ENCODE results near the gene CAST. TPM values are rescaled to one million over a fixed set of nuclear protein-coding genes. Genes with fewer than 3 reads are reported as not detected.

CAST gene
- total RNA-seq, 4 donors from 2014 or later = 98.2 to 350 (median 136) TPM

GRCh38 chr5:96628406-96628805 lies 33.8 kb upstream of the CAST start:
- intact Hi-C loops (cut with DNase I; ENCODE audit: low total_unique reads) = no loop called here
- H3K4me1 ChIP-seq = no peaks in the 10 kb centered on the region
- H3K27me3 ChIP-seq = no peaks in the 10 kb centered on the region
- H3K4me3 ChIP-seq = no peak overlapping the region
- TF ChIP-seq CTCF (IDR thresholded peaks at IDR 0.05) (no peak), POLR2A (IDR thresholded peaks at IDR 0.05) (no peak)
- H3K36me3 ChIP-seq = no peaks in the 10 kb centered on the region
- H3K9me3 ChIP-seq = no peaks in the 10 kb centered on the region
- DNase-seq = no peak
- H3K27ac ChIP-seq = no peak overlapping the region

GRCh38 chr5:96629774-96630173 lies 32.4 kb upstream of the CAST start:
- Histone ChIP-seq H3K4me3 (no peak overlapping the region), H3K36me3 (no peaks in the 10 kb centered on the region), H3K4me1 (no peaks in the 10 kb centered on the region), H3K27me3 (no peaks in the 10 kb centered on the region), H3K27ac (no peak overlapping the region), H3K9me3 (no peaks in the 10 kb centered on the region)
- TF ChIP-seq CTCF (IDR thresholded peaks at IDR 0.05) (no peak), POLR2A (IDR thresholded peaks at IDR 0.05) (no peak)
- intact Hi-C loops (cut with DNase I; ENCODE audit: low total_unique reads) = no loop called here
- no peak for DNase-seq

- Histone ChIP-seq H3K36me3 (no peaks in the 10 kb centered on the region), H3K4me3 (no peak overlapping the region), H3K27me3 (no peaks in the 10 kb centered on the region), H3K27ac (no peak overlapping the region), H3K9me3 (no peaks in the 10 kb centered on the region), H3K4me1 (no peaks in the 10 kb centered on the region)
- no peak for DNase-seq
- intact Hi-C loops (cut with DNase I; ENCODE audit: low total_unique reads) = no loop called here
- TF ChIP-seq POLR2A (IDR thresholded peaks at IDR 0.05) (no peak), CTCF (IDR thresholded peaks at IDR 0.05) (no peak)
Measured at GRCh38 chr5:96633820-96634219, 28.4 kb upstream of the CAST start.

GRCh38 chr5:96634881-96635280 lies 27.3 kb upstream of the CAST start:
- no peaks in the 10 kb centered on the region for H3K36me3 ChIP-seq
- DNase-seq = no peak
- H3K9me3 ChIP-seq = no peaks in the 10 kb centered on the region
- H3K4me1 ChIP-seq = no peaks in the 10 kb centered on the region
- H3K4me3 ChIP-seq = no peak overlapping the region
- TF ChIP-seq POLR2A (IDR thresholded peaks at IDR 0.05) = no peak
- no peak for TF ChIP-seq CTCF (IDR thresholded peaks at IDR 0.05)
- H3K27ac ChIP-seq = no peak overlapping the region
- intact Hi-C loops (cut with DNase I; ENCODE audit: low total_unique reads) = no loop called here
- no peaks in the 10 kb centered on the region for H3K27me3 ChIP-seq

GRCh38 chr5:96636046-96636445 lies 26.1 kb upstream of the CAST start:
- TF ChIP-seq POLR2A (IDR thresholded peaks at IDR 0.05) (no peak), CTCF (IDR thresholded peaks at IDR 0.05) (no peak)
- intact Hi-C loops (cut with DNase I; ENCODE audit: low total_unique reads) = no loop called here
- Histone ChIP-seq H3K36me3 (no peaks in the 10 kb centered on the region), H3K4me3 (no peak overlapping the region), H3K27ac (no peak overlapping the region), H3K9me3 (no peaks in the 10 kb centered on the region), H3K27me3 (no peaks in the 10 kb centered on the region), H3K4me1 (no peaks in the 10 kb centered on the region)
- no peak for DNase-seq

Data from uterus (tissue), 4 donors.